AG10803 (cell line): ENCODE measurements around the gene WSCD2.

Experiments used
- DNase-seq: peaks from one replicate; pipeline ENCODE4 v3.0.0; 2010; ENCODE audit warnings: low read depth
- H3K4me3 ChIP-seq: 2 replicates; pipeline ENCODE4 v1.5.1; 2011; ENCODE audit warnings: mild to moderate bottlenecking, low read length, control low read depth
- CTCF ChIP-seq: conservative IDR thresholded peaks from 2 replicates; pipeline ENCODE4 v1.5.1; 2011; ENCODE audit warnings: mild to moderate bottlenecking, low read length, control low read depth, inconsistent platforms

The WSCD2 gene

GRCh38 chr12:108235197-108235984 is 106.3 kb downstream of the WSCD2 start:
- DNase-seq, result no peak
- H3K4me3 ChIP-seq, result no peak overlapping the region
- no peak for TF ChIP-seq CTCF

GRCh38 chr12:108235985-108236263 is 106.8 kb downstream of the WSCD2 start:
- no peak for DNase-seq
- H3K4me3 ChIP-seq, result no peak overlapping the region
- no peak for TF ChIP-seq CTCF

- no peak overlapping the region for H3K4me3 ChIP-seq
- no peak for DNase-seq
- TF ChIP-seq CTCF, result no peak
These were observed 107.3 kb downstream of the WSCD2 start for GRCh38 chr12:108236366-108236765.

GRCh38 chr12:108237272-108237671 is 108.2 kb downstream of the WSCD2 start:
- H3K4me3 ChIP-seq, result no peak overlapping the region
- DNase-seq, result no peak
- TF ChIP-seq CTCF, result 0 out of 2 replicates have a peak, but pooled peaks have one; percentile 13

- no peak for TF ChIP-seq CTCF
- no peak for DNase-seq
- no peak overlapping the region for H3K4me3 ChIP-seq
These were observed 109.4 kb downstream of the WSCD2 start for GRCh38 chr12:108238474-108238873.

GRCh38 chr12:108239378-108239777 is 110.3 kb downstream of the WSCD2 start:
- no peak for TF ChIP-seq CTCF
- no peak overlapping the region for H3K4me3 ChIP-seq
- no peak for DNase-seq

- H3K4me3 ChIP-seq, result no peak overlapping the region
- TF ChIP-seq CTCF, result no peak
- DNase-seq, result no peak
These were observed 111.1 kb downstream of the WSCD2 start for GRCh38 chr12:108240027-108240785.
